ENCODE results near the gene KCNMA1.

GRCh38 chr10:77287647-77288120 is 349.9 kb downstream of the KCNMA1 start:
- no peak for TF ChIP-seq CTCF (IDR thresholded peaks at IDR 0.05)
- no peak for TF ChIP-seq EZH2 (IDR thresholded peaks at IDR 0.05; ENCODE audit: borderline replicate concordance, insufficient read depth, low read depth, low read length, poor library complexity, severe bottlenecking)

Measured in B cell (primary cell).